C4-2B (cell line): ENCODE data around the gene AGBL4.

Experiments used
- ZFX ChIP-seq: fragments of 450-650 bp; IDR thresholded peaks from 2 replicates; pipeline ENCODE4 v1.6.1; 2017
- TF ChIP-seq, protein P1 (sequence below): fragments of 450-650 bp; conservative IDR thresholded peaks from 2 replicates; pipeline ENCODE4 v1.5.1; 2017; ENCODE audit warnings: mild to moderate bottlenecking

DNA sequence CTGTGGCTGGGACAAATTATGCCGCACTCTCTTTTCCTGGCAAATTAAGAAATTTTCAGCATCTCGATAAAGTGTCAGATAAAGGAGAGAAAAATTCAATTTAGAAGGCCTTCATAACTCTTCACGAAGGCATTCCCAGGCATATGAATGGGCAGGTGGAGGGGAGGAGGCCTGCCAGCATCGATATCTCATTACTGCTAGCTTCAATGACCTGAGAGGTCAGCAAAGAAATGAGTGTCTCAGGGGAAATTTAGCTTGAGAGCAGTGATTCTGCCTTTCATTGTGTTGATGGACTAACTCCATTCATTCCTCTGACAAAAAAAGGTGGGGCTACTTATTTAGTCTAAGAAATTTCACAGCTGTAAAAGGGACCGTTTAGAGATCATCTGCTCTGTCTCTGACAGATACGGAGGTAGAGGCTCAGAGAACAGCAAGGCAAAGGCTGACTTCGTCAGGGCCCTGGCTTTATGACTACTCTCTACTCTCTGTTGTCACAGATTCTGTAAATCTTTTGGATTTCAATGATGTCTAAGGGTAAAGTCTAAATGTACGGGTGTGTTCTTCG is 1035.0 kb downstream of the AGBL4 start:
- TF ChIP-seq, protein P1, sequence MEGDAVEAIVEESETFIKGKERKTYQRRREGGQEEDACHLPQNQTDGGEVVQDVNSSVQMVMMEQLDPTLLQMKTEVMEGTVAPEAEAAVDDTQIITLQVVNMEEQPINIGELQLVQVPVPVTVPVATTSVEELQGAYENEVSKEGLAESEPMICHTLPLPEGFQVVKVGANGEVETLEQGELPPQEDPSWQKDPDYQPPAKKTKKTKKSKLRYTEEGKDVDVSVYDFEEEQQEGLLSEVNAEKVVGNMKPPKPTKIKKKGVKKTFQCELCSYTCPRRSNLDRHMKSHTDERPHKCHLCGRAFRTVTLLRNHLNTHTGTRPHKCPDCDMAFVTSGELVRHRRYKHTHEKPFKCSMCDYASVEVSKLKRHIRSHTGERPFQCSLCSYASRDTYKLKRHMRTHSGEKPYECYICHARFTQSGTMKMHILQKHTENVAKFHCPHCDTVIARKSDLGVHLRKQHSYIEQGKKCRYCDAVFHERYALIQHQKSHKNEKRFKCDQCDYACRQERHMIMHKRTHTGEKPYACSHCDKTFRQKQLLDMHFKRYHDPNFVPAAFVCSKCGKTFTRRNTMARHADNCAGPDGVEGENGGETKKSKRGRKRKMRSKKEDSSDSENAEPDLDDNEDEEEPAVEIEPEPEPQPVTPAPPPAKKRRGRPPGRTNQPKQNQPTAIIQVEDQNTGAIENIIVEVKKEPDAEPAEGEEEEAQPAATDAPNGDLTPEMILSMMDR = no peak
- TF ChIP-seq ZFX = no peak
